Dermis blood vessel endothelial cell (primary cell): Measurements from ENCODE around the gene FKBP1B. TPM values are rescaled to one million over a fixed set of nuclear protein-coding genes. Genes with fewer than 3 reads are reported as not detected.
"Not testable (repeated sequence)": the region's sequence is repeated elsewhere in the genome, so short reads cannot be mapped to it uniquely, and the experiment has no call there.

Experiments used
- DNase-seq: peaks from one replicate; pipeline ENCODE4 v3.0.0; 2010
- total RNA-seq: library from RNA; depleted of rRNA; stranded (reverse); fragments of >200 nt; gene quantifications from 2 replicates; pipeline ENCODE4 v1.2.3, GENCODE V29; 2014

FKBP1B gene
- total RNA-seq, 1 donor from 2014 or later: 14.5 TPM

DNA sequence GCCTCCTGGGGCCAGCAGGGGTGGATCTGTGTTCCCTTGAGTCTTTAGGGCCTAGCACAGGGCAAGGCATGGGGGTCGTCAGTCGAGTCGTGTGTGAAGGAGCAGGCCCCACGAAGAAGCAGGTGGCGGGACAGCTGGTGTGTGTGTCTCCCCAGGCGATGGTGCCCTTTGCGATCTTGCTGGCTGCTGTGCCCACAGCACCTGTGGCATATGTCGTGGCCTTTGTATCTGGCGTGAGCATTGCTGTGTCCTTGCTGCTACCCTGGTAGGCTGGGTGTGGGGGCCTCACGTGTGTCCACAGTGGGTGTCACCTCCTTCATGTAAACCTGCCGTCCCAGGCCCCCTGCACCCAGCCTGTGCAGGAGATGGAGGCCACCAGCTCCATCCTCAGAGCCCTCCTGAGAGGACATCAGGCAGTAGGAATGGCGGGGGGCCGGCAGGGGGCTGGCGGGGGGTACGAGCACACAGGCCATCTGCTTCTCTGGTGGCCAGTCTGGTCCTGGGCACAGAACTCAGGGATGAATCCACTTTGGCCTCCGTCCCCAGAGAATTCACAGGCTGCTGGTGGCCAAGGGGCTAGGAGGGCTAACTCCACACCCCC is 26.5 kb upstream of the FKBP1B start:
- DNase-seq: no peak

GRCh38 chr2:24024018-24024417 is 25.5 kb upstream of the FKBP1B start:
- DNase-seq: peak; percentile 48

- DNase-seq: no peak
These were observed 24.4 kb upstream of the FKBP1B start for GRCh38 chr2:24024996-24025663.

DNA sequence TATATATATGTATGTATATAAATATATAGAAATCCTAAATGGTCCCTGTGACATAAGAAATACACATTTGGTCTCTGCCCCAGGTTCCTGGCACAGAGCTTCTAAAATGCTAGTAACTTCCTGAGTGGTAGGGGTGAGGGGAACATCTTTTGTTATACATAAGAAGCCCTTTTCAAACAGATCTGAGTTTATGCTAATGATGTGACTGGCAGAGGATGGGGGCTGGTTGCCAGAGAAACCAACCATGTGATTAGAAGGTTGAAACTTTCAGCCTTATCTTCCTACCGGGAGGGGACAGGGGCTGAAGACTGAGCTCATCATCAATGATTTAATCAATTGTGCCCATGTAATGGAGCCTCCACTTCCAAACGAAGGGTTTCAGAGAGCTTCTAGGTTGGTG is 23.3 kb upstream of the FKBP1B start:
- DNase-seq: no peak

GRCh38 chr2:24038786-24039499 is 10.6 kb upstream of the FKBP1B start:
- no peak for DNase-seq

DNA sequence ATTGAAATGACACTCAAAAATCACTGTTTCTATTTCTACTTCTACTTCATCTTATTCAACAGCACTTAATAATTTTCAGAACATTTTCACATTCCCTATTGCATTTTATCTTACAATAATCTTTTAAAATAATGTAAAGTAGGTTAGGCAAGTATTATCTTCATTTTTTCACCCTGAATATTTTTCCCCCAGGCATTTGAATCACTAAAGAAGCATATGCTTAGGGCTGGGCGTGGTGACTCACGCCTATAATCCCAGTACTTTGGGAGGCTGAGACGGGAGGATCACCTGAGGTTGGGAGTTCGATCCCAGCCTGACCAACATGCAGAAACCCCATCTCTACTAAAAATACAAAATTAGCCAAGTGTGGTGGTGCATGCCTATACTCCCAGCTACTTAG is 9.0 kb upstream of the FKBP1B start:
- DNase-seq: no peak

- not testable (repeated sequence) for DNase-seq
These were observed 6.4 kb upstream of the FKBP1B start for GRCh38 chr2:24043133-24043532.

GRCh38 chr2:24045511-24046508 is 3.7 kb upstream of the FKBP1B start:
- no peak for DNase-seq

DNA sequence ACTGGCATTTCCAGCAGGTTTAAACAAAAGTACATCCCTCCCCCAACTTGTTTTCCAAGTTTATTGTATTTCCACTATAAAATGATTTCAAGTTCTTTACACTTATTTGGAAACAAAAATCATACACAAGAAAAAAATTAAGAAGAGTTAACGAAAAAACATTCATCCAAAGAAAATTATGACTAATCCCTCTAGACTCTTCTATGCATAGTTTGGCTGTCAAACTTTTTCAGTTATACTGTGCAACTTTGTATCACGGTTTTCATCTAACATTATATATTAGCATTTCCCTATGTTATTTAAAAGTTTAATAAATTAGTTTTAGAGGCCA is 3.0 kb upstream of the FKBP1B start:
- DNase-seq: no peak

DNA sequence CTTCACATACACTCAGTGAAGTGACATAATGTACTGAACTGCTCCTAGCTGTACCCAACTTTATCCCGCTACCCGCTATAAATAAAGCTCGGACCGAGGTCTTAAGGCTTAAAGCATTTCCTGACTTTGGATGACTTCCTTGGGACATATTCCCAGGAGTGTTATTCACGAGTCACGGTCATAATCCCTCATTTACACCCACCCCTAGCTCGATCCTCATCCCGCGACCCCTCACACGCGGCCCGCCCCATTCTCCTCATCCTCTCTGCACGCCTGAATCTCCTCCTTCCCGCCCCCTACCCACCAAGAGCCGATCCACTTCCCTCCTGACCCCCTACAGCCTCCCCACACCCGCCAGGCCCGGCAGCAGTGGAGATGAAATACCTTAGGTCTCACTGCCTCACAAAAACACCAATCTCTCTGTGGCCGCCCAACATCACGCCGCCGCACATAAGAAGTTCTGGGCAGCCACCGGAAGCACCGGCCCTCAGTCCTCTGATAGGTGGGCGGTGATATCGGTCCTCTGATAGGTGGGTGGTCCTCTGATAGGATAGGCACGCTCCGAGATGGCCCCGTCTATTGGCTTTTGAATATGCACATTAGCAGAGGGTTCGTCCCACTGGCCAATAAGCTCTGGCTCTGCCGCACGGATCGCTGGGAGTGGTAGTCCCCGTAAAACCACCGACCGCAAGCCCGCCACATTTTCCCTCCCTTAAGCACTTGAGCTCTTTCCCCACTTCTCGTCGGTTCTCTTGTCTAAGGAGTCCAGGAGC is 2.4 kb upstream of the FKBP1B start, which contains the start of gene WDCP:
Gene WDCP (minus strand): TSS at position 462 of the 773 bp plus-strand sequence. CDS start 7,897 bp downstream, outside the sequence.
- peak; percentile 99 for DNase-seq

DNA sequence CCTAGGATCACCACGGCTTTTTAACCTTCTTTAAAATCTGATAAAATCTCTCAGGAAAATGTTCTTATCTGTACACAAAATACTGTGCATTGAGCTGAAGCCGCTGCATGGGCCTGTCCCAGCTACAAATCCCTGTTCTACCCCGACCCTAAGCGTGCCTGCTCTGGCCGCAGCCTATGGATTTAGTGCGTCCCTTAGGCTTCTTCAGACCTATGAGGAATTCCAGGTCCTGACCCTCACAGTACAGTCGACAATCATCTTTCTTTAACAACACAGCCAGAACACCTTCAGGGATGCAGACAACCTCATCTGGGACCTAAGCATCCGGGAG is 1.9 kb upstream of the FKBP1B start:
- no peak for DNase-seq

GRCh38 chr2:24048769-24049484 is 614 bp upstream of the FKBP1B start:
- DNase-seq: no peak

DNA sequence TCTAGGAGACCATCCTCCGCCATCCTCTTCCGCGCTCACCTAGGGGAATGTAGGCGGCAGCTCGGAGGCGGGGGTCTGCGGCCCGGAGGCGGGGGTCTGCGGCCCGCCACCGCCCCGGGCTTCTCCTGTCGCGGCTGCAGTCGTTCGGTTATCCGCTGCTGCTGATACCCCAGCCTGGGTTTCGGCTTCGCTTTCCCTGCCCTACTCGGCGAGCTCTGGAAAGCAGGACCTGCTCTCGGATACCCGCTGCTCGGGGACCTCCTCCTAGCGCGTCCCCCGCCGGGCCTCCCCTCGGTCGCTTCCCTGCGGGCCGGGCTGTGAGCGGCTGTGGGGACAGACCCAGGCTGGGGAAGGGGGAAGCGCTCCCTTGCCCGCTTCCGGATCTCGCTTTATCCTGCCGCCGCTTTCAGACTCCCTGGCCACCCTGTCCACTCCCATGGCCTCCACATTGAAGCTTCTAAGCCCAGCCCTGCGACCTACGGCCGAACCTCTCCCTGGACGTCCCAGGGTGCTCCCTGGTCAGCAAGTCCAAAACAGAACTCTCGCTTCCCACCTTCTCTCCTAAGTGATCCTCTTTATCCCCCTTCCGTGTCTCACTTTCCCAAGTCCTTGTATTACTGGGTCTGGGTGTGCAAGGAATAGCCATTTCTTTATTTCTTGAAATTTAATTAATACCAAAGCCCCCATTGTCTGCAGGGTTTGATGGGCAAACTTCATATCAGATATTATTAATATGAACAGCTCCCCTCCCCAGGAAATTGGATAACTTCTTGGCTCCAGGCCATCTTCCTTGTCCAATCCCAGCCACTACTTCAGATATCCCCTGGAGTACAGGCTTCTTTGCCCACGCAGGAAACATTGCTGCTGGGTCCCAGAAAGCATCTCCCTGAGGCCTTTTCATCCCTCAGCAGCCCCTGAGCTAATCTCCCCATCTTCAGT is 769 bp downstream of the FKBP1B start:
- peak; percentile 35 for DNase-seq

DNA sequence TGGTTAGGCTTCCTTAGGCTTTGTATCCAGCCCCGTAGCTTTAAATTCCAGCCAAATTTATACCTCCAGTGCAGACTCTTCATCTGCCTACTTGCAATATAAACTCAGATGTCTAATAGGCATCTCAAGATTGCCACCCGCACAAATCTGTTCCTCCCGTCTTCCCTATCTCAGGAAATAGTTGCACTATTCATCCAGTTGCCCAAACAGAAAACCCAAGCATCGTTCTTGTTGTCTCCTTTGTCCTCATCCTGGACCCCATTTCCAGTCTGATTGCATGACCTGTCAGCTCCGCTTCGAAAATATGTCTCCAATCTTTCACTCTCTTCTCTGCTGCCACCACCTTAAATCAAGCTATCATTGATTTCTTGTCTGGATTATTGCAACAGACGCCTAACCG is 2.3 kb downstream of the FKBP1B start:
- no peak for DNase-seq

DNA sequence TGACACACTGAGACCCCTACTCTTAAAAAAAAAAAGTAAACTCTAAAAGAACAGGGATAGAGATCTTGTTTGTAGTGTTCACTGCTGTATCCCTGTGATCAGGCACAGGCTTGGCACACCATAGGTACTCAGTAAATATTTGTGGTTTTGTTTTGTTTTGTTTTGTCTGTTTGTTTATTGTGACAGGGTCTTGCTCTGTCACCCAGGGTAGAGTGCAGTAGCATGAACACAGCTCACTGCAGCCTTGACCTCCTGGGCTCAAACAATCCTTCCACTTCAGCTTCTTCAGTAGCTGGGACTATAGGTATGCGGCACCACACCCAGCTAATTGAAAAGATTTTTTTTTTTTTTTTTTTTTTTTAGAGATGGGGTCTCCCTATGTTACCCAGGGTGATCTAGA is 3.4 kb downstream of the FKBP1B start:
- no peak for DNase-seq

DNA sequence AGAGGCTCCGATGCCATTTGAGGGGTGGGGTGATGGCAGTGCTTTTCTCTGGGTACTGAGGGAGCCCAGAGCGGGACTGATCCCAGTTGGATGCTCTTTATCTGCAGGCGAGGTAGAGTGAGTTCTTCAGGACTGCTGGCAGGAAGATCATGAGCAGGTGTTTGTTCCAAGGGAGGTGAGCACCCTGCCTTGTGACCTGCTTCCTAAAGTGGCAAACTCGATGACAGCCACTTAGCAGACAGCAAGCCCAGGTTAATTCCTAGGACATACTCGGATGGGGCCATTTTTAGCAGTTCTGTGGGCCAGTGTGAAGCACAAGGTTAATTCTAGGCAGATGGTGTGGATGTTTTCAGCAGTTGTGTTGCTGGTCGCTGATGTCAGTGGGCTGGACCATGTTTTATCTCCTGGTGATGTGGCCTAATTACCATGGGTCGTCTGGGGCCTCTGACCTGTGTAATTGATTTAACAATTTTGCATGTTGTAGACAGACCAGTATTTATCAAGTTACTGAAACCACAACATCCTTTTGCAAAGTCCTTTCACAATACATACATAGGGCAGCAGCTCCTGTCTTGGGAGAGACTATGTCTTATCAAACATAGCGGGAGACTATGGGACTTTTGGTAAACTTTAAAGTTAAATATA is 4.9 kb downstream of the FKBP1B start:
- no peak for DNase-seq

GRCh38 chr2:24055750-24056149 is 6.2 kb downstream of the FKBP1B start:
- no peak for DNase-seq

DNA sequence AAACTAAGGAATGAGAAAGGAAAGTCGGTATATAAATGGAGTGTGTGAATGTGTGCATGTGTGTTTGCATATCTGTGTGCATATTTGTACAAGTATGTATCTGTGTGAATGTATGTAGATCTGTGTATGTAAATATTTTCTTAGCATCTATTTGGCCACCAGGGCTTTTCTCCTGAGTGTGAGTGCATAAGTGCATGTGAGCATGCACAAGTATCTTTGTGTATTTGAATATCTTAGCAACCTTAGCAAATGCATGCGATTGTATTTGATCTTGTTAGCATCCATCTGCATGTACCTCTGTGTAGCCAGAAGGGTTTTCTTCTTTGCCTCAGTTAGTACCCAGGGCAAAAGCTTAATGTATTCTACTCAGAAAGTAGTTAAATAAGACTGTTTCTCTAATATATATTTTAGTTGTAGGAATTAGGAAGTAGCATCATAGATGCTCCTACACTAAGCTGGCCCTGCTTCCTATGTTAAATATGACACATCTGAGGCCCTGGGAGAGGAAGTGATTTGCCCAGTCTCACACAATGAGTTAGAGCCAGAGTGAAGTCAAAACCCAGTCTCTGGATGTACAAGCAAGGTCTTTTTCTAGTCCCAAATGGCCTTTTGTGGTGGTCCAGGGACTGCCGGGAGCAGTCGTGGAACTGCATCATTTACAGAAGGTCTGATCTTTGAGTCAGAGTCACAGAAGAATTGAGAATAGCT is 9.2 kb downstream of the FKBP1B start:
- DNase-seq: peak; percentile 44

DNA sequence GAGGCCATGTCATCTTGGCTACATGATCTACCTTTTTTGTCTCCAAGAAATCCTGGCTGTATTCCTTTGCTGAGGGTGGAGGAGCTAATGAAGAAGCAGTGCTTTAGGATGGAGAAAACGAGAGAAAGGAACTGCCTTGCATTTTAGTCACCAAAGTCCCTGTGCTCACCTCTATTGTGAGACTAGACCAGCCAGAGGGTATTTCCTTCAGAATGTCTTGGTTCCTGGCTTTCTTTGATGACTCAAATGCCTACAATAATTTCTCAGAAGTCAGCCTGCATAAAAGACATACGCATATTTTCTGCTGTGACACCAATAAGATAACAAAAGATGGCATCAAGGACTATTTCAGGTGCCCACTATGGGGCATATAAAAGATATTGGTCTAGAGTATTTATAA is 15.8 kb downstream of the FKBP1B start:
- DNase-seq: no peak
